Measurements from ENCODE around the gene PBX3.

PBX3 gene

DNA sequence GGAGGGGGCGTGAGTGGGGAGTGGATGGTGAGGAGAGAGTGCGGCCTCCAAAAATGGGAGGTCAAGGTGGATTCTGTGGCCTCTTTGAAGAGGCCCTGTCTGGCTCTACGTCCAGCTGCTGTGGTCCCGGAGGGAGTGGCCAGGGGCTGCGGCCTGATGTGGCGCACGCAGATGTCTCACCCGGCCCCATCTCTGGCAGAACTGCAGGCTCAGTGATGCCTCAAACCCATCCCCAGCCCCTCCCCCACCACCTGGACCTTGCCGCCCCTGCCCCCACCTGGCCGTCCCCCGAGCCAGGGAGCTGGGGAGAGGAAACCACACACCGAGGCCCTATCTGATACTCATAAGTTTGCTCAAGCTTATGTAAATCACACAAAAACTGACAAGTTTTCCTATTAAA, 267.6 kb downstream of the PBX3 start:
- POLR2A ChIA-PET: no interaction called here
- CTCF ChIA-PET: no interaction called here

DNA sequence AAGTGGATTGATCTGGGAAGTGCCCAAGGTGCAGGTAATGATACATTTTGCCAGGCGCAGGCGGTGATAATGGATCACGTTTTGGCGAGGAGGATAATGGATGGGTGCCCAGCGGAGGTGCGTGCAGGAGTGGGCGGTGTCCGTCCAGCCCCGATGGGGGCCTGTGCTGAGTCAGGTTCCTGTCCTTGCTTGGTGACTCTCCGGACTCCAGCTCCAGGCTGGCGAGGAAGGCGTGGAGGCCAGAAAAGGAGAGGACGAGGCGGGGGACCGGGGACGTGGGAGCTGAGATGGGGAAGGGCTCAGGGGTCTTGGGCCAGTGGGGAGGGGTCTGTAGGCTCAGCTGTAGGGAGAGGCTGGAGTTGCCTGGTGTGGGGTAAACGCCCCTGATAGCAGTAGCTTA, 268.3 kb downstream of the PBX3 start:
- no peak for DNase-seq (ENCODE audit: extremely low spot score)
- POLR2A ChIA-PET: no interaction called here
- CTCF ChIA-PET: no interaction called here
- TF ChIP-seq ARNT (IDR thresholded peaks at IDR 0.05): no peak
- no peak for TF ChIP-seq NFRKB (IDR thresholded peaks at IDR 0.05)
- TF ChIP-seq BHLHE40 (IDR thresholded peaks at IDR 0.05; ENCODE audit: borderline replicate concordance): no peak
- no peak for TF ChIP-seq ZNF384 (IDR thresholded peaks at IDR 0.05)
- no peak for TF ChIP-seq SUZ12 (IDR thresholded peaks at IDR 0.05)
- no peak for TF ChIP-seq LEF1 (IDR thresholded peaks at IDR 0.05; ENCODE audit: borderline replicate concordance)
- TF ChIP-seq TARDBP (IDR thresholded peaks at IDR 0.05): no peak
- no peak for TF ChIP-seq FOXK2 (IDR thresholded peaks at IDR 0.05)
- TF ChIP-seq ELF4 (IDR thresholded peaks at IDR 0.05): no peak
- TF ChIP-seq L3MBTL2 (conservative IDR thresholded peaks at IDR 0.05): no peak
- TF ChIP-seq, protein P1, sequence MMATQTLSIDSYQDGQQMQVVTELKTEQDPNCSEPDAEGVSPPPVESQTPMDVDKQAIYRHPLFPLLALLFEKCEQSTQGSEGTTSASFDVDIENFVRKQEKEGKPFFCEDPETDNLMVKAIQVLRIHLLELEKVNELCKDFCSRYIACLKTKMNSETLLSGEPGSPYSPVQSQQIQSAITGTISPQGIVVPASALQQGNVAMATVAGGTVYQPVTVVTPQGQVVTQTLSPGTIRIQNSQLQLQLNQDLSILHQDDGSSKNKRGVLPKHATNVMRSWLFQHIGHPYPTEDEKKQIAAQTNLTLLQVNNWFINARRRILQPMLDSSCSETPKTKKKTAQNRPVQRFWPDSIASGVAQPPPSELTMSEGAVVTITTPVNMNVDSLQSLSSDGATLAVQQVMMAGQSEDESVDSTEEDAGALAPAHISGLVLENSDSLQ (IDR thresholded peaks at IDR 0.05): no peak
- TF ChIP-seq FOXA1 (IDR thresholded peaks at IDR 0.05): no peak
- no peak for TF ChIP-seq HDGF (IDR thresholded peaks at IDR 0.05; ENCODE audit: borderline replicate concordance)
- TF ChIP-seq SP1 (IDR thresholded peaks at IDR 0.05): no peak
- no peak for TF ChIP-seq FOXM1 (IDR thresholded peaks at IDR 0.05; ENCODE audit: borderline replicate concordance)
- no peak for TF ChIP-seq CTBP1 (IDR thresholded peaks at IDR 0.05; ENCODE audit: borderline replicate concordance)

More for the DNA sequence above, 267.6 kb downstream of the PBX3 start:
- no peak for DNase-seq (ENCODE audit: extremely low spot score)
- TF ChIP-seq NFRKB (IDR thresholded peaks at IDR 0.05) (no peak), TARDBP (IDR thresholded peaks at IDR 0.05) (no peak), FOXK2 (IDR thresholded peaks at IDR 0.05) (no peak), ZNF384 (IDR thresholded peaks at IDR 0.05) (no peak), ELF4 (IDR thresholded peaks at IDR 0.05) (no peak), SP1 (IDR thresholded peaks at IDR 0.05) (no peak), FOXM1 (IDR thresholded peaks at IDR 0.05; ENCODE audit: borderline replicate concordance) (no peak), BHLHE40 (IDR thresholded peaks at IDR 0.05; ENCODE audit: borderline replicate concordance) (no peak), L3MBTL2 (conservative IDR thresholded peaks at IDR 0.05) (no peak), SUZ12 (IDR thresholded peaks at IDR 0.05) (no peak)

DNA sequence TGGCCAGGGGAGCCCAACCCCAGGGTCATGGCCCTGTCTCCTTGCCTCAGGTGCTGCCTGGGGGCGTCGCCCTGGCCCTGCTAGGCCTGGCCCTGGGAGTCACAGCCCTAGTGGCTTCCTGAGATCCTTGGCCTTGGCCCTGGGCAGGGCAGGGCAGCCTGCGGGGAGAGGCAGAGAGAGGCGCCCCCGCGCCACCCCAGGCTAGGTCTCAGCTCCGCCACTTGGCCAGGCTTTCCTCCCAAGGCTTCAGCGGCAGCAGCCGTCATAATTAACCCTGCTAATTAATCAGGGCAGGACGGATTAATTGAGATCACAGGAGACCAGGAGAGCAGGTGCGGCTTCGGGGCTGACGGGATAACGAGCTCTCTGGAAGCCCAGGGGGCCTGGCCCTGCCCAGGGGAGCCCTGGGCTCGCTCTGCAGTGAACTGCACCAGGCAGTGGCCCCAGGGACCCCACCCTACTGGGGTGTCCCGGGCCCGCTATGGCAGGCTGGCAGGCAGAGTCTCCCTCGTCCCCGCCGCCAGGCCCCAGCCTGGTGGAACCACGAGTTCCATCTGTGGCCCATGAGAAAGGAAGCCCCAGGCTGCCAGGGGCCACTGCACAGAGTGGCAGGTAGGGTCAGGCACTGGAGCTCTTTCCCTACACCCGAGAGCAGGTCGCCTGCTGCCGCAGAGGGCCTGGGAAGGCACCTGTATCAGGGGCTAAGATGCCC, 269.6 kb downstream of the PBX3 start:
- POLR2A ChIA-PET: no interaction called here
- no peak for TF ChIP-seq ZNF384 (IDR thresholded peaks at IDR 0.05)
- no peak for TF ChIP-seq L3MBTL2 (conservative IDR thresholded peaks at IDR 0.05)
- no peak for TF ChIP-seq NFRKB (IDR thresholded peaks at IDR 0.05)
- no peak for TF ChIP-seq FOXK2 (IDR thresholded peaks at IDR 0.05)
- TF ChIP-seq CTBP1 (IDR thresholded peaks at IDR 0.05; ENCODE audit: borderline replicate concordance): no peak
- TF ChIP-seq HDGF (IDR thresholded peaks at IDR 0.05; ENCODE audit: borderline replicate concordance): no peak
- no peak for TF ChIP-seq LEF1 (IDR thresholded peaks at IDR 0.05; ENCODE audit: borderline replicate concordance)
- no peak for TF ChIP-seq TARDBP (IDR thresholded peaks at IDR 0.05)
- TF ChIP-seq, protein P1 (IDR thresholded peaks at IDR 0.05): no peak
- TF ChIP-seq BHLHE40 (IDR thresholded peaks at IDR 0.05; ENCODE audit: borderline replicate concordance): no peak
- TF ChIP-seq SP1 (IDR thresholded peaks at IDR 0.05): no peak
- TF ChIP-seq FOXA1 (IDR thresholded peaks at IDR 0.05): no peak
- TF ChIP-seq FOXM1 (IDR thresholded peaks at IDR 0.05; ENCODE audit: borderline replicate concordance): no peak
- TF ChIP-seq ELF4 (IDR thresholded peaks at IDR 0.05): no peak
- no peak for TF ChIP-seq ARNT (IDR thresholded peaks at IDR 0.05)
- TF ChIP-seq SUZ12 (IDR thresholded peaks at IDR 0.05): no peak
- no peak for DNase-seq (ENCODE audit: extremely low spot score)
- CTCF ChIA-PET: no interaction called here
